AG09309 (cell line): Measurements from ENCODE around the gene PDE8B.

ENCODE experiments used
- DNase-seq: peaks from one replicate; pipeline ENCODE4 v3.0.0-alpha.2; 2010; ENCODE audit warnings: low read depth
- H3K4me3 ChIP-seq: 2 replicates; pipeline ENCODE4 v1.5.1; 2011; ENCODE audit warnings: mild to moderate bottlenecking, low read depth, low read length, moderate library complexity; ENCODE audit not compliant: control insufficient read depth
- CTCF ChIP-seq: IDR thresholded peaks from 2 replicates; pipeline ENCODE4 v1.5.1; 2011; ENCODE audit warnings: mild to moderate bottlenecking, low read depth, low read length, inconsistent platforms; ENCODE audit not compliant: insufficient read depth, control insufficient read depth; ENCODE audit errors: missing control alignments

Gene PDE8B

GRCh38 chr5:77418162-77418561, 207.7 kb downstream of the PDE8B start:
- DNase-seq: no peak
- no peak overlapping the region for H3K4me3 ChIP-seq
- no peak for TF ChIP-seq CTCF

- no peak for DNase-seq
- TF ChIP-seq CTCF: no peak
- no peak overlapping the region for H3K4me3 ChIP-seq
Measured at GRCh38 chr5:77418601-77419581, 208.4 kb downstream of the PDE8B start.

GRCh38 chr5:77419644-77420582, 209.4 kb downstream of the PDE8B start:
- TF ChIP-seq CTCF: no peak
- H3K4me3 ChIP-seq: no peak overlapping the region
- DNase-seq: no peak

- H3K4me3 ChIP-seq: no peak overlapping the region
- no peak for DNase-seq
- TF ChIP-seq CTCF: no peak
Measured at GRCh38 chr5:77420940-77421339, 210.5 kb downstream of the PDE8B start.

- no peak overlapping the region for H3K4me3 ChIP-seq
- peak; percentile 59 for DNase-seq
- no peak for TF ChIP-seq CTCF
Measured at GRCh38 chr5:77423022-77423750, 212.7 kb downstream of the PDE8B start.

- TF ChIP-seq CTCF: no peak
- DNase-seq: no peak
- H3K4me3 ChIP-seq: no peak overlapping the region
Measured at GRCh38 chr5:77424921-77425320, 214.4 kb downstream of the PDE8B start.
